ENCODE results near the gene KMT5C.

KMT5C gene

GRCh38 chr19:55299991-55300390, 39.7 kb upstream of the KMT5C start:
- TF ChIP-seq TOX (CRISPR knock-in tag; IDR thresholded peaks at IDR 0.05; ENCODE audit: borderline replicate concordance) (no peak), ESRRG (CRISPR knock-in tag; IDR thresholded peaks at IDR 0.05) (no peak), OSR1 (CRISPR knock-in tag; IDR thresholded peaks at IDR 0.05) (no peak), POU6F1 (CRISPR knock-in tag; IDR thresholded peaks at IDR 0.05; ENCODE audit: borderline replicate concordance, low read depth) (no peak), RARB (CRISPR knock-in tag; IDR thresholded peaks at IDR 0.05) (no peak), ZFP30 (CRISPR knock-in tag; IDR thresholded peaks at IDR 0.05) (no peak), TCF4 (CRISPR knock-in tag; IDR thresholded peaks at IDR 0.05; ENCODE audit: borderline replicate concordance) (no peak), ISL1 (CRISPR knock-in tag; IDR thresholded peaks at IDR 0.05) (no peak), ZNF8 (CRISPR knock-in tag; IDR thresholded peaks at IDR 0.05) (no peak), ZFP3 (CRISPR knock-in tag; IDR thresholded peaks at IDR 0.05) (no peak), CSRNP3 (CRISPR knock-in tag; IDR thresholded peaks at IDR 0.05) (no peak)
- TF ChIP-seq, protein P1, sequence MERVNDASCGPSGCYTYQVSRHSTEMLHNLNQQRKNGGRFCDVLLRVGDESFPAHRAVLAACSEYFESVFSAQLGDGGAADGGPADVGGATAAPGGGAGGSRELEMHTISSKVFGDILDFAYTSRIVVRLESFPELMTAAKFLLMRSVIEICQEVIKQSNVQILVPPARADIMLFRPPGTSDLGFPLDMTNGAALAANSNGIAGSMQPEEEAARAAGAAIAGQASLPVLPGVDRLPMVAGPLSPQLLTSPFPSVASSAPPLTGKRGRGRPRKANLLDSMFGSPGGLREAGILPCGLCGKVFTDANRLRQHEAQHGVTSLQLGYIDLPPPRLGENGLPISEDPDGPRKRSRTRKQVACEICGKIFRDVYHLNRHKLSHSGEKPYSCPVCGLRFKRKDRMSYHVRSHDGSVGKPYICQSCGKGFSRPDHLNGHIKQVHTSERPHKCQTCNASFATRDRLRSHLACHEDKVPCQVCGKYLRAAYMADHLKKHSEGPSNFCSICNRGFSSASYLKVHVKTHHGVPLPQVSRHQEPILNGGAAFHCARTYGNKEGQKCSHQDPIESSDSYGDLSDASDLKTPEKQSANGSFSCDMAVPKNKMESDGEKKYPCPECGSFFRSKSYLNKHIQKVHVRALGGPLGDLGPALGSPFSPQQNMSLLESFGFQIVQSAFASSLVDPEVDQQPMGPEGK (CRISPR knock-in tag; IDR thresholded peaks at IDR 0.05; ENCODE audit: borderline replicate concordance), result no peak
- no peak for ATAC-seq

DNA sequence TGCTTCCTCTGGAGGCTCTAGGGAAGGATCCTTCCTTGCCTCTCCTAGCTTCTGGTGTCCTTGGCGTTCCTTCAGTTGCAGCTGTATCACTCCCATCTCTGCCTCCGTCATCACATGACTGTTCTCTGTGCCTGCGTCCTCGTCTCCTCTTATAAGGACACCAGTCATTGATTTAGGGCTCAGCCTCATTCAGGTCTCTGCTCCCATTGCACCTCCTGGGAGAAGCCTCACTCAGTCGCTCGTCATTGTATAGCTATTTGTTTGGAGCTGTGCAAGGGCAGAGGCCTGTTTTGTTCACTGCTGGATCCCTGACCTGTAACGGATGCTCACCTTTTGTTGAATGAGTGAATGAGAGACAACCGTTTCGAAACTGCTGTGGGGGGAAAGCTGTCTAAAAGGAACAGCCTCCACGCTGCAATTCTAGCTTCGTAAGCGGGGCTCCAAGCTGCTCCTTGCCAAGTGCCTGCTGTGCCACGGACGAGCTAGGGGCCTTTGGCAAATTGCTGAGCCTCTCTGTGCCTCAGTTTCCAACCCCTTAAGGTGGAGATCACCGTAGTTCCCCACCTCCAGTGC, 38.7 kb upstream of the KMT5C start:
- no peak for TF ChIP-seq ZFP3 (CRISPR knock-in tag; IDR thresholded peaks at IDR 0.05)
- no peak for TF ChIP-seq ZNF8 (CRISPR knock-in tag; IDR thresholded peaks at IDR 0.05)
- no peak for TF ChIP-seq TOX (CRISPR knock-in tag; IDR thresholded peaks at IDR 0.05; ENCODE audit: borderline replicate concordance)
- no peak for TF ChIP-seq ZFP30 (CRISPR knock-in tag; IDR thresholded peaks at IDR 0.05)
- no peak for TF ChIP-seq TSHZ2 (CRISPR knock-in tag; IDR thresholded peaks at IDR 0.05)
- TF ChIP-seq, protein P2, sequence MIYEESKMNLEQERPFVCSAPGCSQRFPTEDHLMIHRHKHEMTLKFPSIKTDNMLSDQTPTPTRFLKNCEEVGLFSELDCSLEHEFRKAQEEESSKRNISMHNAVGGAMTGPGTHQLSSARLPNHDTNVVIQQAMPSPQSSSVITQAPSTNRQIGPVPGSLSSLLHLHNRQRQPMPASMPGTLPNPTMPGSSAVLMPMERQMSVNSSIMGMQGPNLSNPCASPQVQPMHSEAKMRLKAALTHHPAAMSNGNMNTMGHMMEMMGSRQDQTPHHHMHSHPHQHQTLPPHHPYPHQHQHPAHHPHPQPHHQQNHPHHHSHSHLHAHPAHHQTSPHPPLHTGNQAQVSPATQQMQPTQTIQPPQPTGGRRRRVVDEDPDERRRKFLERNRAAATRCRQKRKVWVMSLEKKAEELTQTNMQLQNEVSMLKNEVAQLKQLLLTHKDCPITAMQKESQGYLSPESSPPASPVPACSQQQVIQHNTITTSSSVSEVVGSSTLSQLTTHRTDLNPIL (CRISPR knock-in tag; IDR thresholded peaks at IDR 0.05; ENCODE audit: low read depth), result no peak
- ATAC-seq, result no peak

GRCh38 chr19:55301459-55302317, 38.0 kb upstream of the KMT5C start:
- peak; percentile 88 for ATAC-seq

More at GRCh38 chr19:55301459-55302317, 38.0 kb upstream of the KMT5C start:
- TF ChIP-seq, protein P2 (CRISPR knock-in tag; IDR thresholded peaks at IDR 0.05; ENCODE audit: low read depth), result no peak
- no peak for TF ChIP-seq OSR1 (CRISPR knock-in tag; IDR thresholded peaks at IDR 0.05)
- TF ChIP-seq BACH2 (CRISPR knock-in tag; IDR thresholded peaks at IDR 0.05; ENCODE audit: borderline replicate concordance), result no peak
- no peak for TF ChIP-seq SNAI2 (CRISPR knock-in tag; IDR thresholded peaks at IDR 0.05)

All from SK-N-SH treated with all-trans-retinoic acid at 6 μM for 48 hours (cell line).